GM19240 (cell line): Measurements from ENCODE around the gene MAST2.

Source experiments
- DNase-seq: peaks from one replicate; pipeline ENCODE4 v3.0.0; 2011; ENCODE audit warnings: low spot score; ENCODE audit not compliant: insufficient read length

The MAST2 gene

GRCh38 chr1:46013581-46013980, 210.2 kb downstream of the MAST2 start:
- no peak for DNase-seq

GRCh38 chr1:46017876-46018503, 214.6 kb downstream of the MAST2 start:
- no peak for DNase-seq

DNA sequence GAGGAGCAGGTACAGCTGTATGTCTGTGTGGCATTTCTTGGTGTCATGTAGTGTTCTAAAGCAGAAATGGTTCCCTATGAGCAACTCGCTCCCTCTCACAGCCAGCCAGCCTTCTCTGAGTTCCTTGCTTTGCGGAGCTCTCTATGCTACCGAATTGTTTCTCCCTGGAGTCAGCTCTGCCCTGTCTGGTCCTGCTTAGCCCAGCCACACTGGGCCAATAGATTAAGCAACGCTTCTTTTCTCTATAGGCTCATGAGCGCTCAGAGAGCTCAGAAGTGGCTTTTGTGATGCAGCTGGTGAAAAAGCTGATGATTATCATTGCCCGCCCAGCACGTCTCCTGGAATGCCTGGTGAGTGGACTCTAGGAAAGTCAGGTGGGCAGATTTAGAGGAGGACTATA, 215.9 kb downstream of the MAST2 start:
- DNase-seq: no peak

- DNase-seq: no peak
Observed at GRCh38 chr1:46020010-46020409, 216.6 kb downstream of the MAST2 start.

DNA sequence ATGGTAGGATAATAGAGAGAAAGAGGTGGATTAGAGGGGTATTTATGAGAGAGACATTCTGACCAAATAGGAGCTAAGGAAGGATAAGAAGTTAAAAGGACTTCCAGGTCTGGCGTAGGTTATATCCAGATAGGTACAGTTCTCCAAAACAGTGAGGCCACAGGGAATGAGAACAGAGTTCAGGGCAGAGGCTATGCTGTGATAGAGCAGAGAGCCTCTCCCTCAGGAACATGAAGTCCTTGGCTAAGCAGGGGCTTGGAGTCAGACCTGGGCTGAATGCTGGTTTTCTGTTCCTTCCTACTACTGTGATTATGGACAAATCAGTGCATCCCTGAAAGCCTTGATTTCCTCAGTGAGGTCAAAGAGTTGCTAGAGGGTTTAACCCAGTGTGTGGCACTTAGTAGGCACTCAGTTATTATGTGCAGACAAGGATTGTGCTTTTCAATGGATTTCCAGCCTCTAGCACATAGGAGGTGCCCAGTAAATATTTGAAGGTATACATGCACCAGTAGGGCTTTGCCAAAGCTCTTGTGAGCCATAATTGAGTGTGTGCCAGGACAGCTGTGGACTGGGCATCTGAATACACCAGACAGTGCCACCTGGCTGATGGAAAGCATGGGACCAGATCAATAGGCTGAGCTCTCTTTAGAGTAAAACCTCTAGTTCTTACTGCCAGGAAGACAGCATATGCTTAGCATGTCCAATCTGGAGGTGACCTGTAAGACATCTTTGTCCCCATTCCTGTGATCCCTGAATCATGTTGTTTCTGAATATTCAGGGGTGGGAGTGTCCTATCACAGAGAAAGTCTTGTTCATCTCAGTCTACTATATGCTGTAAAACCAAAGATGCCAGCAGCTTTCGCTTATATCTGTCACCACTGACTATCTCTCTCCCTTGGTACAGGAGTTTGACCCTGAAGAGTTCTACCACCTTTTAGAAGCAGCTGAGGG, 217.9 kb downstream of the MAST2 start:
- DNase-seq: no peak

GRCh38 chr1:46026531-46026930, 223.1 kb downstream of the MAST2 start:
- no peak for DNase-seq

GRCh38 chr1:46027788-46028573, 224.6 kb downstream of the MAST2 start:
- no peak for DNase-seq

- DNase-seq: no peak
Observed at GRCh38 chr1:46030074-46030870, 226.9 kb downstream of the MAST2 start.

- DNase-seq: no peak
Observed at GRCh38 chr1:46030876-46031660, 227.7 kb downstream of the MAST2 start.

DNA sequence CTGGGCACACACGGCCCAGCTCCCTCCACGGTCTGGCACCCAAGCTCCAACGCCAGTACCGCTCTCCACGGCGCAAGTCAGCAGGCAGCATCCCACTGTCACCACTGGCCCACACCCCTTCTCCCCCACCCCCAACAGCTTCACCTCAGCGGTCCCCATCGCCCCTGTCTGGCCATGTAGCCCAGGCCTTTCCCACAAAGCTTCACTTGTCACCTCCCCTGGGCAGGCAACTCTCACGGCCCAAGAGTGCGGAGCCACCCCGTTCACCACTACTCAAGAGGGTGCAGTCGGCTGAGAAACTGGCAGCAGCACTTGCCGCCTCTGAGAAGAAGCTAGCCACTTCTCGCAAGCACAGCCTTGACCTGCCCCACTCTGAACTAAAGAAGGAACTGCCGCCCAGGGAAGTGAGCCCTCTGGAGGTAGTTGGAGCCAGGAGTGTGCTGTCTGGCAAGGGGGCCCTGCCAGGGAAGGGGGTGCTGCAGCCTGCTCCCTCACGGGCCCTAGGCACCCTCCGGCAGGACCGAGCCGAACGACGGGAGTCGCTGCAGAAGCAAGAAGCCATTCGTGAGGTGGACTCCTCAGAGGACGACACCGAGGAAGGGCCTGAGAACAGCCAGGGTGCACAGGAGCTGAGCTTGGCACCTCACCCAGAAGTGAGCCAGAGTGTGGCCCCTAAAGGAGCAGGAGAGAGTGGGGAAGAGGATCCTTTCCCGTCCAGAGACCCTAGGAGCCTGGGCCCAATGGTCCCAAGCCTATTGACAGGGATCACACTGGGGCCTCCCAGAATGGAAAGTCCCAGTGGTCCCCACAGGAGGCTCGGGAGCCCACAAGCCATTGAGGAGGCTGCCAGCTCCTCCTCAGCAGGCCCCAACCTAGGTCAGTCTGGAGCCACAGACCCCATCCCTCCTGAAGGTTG, 231.4 kb downstream of the MAST2 start:
- DNase-seq: no peak

DNA sequence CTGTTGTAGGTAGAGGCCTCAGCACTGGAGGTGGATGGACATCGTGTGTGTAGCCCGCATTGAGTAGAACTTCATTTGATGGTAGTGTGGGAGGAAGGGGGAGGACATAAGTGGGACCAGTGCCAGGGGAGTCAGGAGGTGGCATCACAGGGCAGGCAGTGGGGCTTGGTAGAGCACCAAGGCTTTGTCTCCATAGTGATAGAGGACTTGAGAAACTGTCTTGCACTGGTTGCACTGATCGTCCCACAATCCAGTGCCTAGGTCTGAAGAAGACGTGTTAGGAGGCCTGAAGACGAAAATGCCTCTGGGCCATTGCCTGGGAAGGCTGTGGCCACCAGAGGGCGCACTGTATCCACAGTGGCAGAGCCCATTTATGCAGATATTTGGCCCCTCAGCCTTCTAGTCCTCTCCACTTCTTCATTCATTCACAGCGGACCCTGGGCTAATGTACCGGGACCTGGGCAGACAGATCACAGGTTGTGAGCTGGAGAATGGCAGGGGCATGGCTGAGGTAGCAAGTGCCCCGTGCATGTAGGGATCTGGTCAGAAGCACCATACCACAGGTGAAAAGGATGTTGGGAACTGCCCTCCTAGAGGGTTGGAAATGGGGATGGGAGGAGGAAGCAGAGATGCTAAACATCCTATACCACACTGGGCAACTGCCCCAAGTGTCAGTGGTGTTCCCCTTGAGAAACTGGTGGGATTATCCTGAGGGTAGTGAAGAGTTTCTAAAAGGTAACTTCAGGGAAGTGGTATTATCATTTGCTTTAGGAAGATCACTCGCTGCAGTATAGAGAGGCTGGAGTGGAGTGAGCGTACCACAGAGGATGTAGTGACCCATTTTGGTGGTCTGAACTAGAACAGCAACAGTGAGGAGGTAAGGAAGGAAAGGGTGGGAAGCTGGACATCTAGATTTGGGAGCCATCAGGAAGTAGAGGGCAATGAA, 233.8 kb downstream of the MAST2 start:
- peak; percentile 72 for DNase-seq

- no peak for DNase-seq
Observed at GRCh38 chr1:46039571-46040052, 236.2 kb downstream of the MAST2 start.

DNA sequence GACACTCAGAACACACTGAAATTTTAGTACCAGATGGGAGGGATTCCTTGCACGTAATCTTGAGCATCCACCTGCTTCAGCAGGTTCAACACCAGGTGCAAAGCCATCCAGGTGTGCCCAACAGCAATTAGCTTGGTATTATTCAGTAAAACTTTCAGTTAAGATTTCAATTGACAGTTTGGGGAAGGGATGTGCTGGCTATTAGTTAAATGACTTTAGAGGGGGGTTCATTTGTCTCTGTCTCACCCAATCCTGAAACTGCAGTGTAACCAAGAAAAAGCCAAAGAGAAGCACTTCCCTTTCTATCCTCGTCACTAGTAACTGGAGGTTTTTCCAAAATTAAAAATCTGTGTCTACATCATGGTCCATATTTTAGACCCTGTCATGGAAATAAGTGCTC, 238.1 kb downstream of the MAST2 start:
- DNase-seq: no peak

DNA sequence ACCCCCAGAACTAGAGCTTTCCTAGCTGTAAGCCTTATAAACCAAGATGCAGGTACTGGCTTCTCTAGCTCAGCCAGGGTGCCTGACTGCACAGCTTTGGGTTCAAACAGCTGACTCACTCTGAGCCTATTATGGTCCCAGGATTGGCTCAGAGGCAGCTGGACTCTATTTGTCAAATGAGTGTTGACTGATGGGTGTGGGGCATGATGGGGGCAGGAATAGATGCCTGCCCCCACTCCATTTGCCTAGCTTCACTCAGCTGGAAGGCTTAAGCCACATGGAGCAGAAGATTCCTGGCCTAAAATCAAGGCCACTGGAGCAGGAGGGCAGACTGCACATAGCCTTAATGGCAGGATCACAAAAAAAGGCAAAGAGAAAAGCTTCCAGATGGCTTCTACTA, 238.6 kb downstream of the MAST2 start:
- DNase-seq: no peak

DNA sequence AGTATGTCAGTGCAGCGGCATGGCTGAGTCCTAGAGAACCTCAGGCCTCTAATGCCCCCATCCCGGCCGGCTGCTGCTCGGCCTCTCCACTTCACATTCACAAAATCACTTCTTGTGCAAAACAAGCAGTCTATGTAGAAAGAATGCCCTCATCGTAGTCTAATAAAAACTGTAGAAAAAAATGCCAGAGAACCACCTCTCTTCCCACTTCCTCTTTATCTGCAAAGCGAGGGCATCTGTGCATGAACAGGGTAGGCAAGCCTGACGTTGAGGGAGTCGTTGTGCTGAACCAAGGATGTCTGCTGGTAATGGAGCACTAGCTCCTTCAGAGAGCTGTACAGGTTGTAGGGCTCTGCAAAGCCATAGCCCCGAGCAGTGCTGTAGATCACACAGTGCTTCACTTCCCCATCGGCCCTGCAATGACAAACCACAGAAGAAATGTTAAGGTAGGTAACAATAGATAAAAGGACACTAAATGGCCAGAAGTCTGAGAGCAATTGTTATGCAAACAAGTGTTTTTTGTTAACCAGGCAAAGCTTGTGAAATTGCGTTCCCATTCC, 240.1 kb downstream of the MAST2 start:
- DNase-seq: peak; percentile 34

DNA sequence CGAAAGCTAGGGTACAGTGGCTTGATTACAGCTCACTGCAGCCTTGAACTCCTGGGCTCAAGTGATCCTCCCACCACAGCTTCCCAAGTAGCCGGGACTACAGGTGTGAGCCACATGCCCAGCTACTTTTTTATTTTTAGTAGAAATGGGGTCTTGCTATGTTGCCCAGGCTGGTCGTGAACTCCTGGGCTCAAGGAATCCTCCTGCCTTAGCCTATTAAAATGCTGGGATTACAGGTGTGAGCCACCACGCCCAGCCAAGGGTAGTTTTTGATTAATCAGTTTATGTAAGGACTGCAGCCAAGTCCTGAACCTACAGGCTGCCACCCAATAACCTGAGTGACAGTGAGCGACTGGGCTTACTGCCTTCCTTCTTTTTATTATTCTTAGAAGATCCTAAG, 240.7 kb downstream of the MAST2 start:
- no peak for DNase-seq

DNA sequence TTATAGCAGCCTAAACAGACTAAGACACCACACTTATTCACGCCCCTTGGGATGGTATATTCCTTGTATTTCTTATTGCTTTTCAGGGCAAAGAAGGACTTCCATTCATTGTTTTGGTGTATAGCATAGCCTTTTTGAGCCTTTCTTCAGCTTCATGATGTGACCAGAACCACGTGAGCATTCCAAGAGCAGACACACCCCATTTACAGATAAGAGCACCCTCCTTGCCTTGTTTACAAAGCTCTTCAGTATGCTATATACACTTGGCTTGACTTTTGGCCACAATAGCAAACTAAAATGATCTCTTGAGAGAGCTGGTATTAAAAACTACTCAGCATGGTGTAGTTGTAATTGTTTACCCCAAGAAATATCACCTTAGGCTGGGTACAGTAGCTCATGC, 250.3 kb downstream of the MAST2 start:
- no peak for DNase-seq

DNA sequence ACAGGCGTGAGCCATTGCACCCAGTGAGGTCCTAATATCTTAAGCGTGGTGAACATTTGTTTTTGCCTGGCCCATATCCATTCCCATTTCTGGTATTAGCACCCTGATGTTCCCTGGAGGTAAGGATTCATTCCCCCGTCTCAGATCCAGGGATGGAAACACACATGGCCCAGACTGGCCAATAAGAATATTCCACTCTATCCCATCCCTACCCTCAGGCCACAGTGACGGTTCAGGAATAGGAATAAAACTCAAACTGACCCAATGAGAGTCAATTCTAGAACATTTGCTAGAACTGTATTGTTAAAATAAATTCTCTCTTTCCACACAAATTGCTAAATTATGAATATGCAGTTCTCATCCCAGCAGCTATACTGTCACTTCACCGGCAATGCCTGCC, 252.9 kb downstream of the MAST2 start:
- DNase-seq: no peak
